Retinal pigment epithelial cell (primary cell): ENCODE data around the gene LEMD1.
A peak's percentile ranks its signal among the peaks of the same experiment; 100 is the strongest.

Experiments used
- DNase-seq: peaks from one replicate; pipeline ENCODE4 v3.0.0-alpha.2; 2010; ENCODE audit warnings: low read depth
- H3K4me3 ChIP-seq: 2 replicates; pipeline ENCODE4 v1.5.1; 2011; ENCODE audit warnings: mild to moderate bottlenecking, low read length, control low read depth, moderate library complexity
- CTCF ChIP-seq: conservative IDR thresholded peaks from 2 replicates; pipeline ENCODE4 v1.5.1; 2011; ENCODE audit warnings: low read depth, low read length, control low read depth, inconsistent platforms

Gene LEMD1

GRCh38 chr1:205451202-205451601, 29.3 kb upstream of the LEMD1 start:
- TF ChIP-seq CTCF, result no peak
- H3K4me3 ChIP-seq, result no peak overlapping the region

GRCh38 chr1:205450448-205450847, 28.6 kb upstream of the LEMD1 start:
- TF ChIP-seq CTCF, result no peak
- H3K4me3 ChIP-seq, result no peak overlapping the region
- DNase-seq, result no peak

More at GRCh38 chr1:205451202-205451601, 29.3 kb upstream of the LEMD1 start:
- no peak for DNase-seq

GRCh38 chr1:205449750-205450443, 28.0 kb upstream of the LEMD1 start:
- peak; percentile 46 for DNase-seq
- peak; percentile 14 for TF ChIP-seq CTCF
- H3K4me3 ChIP-seq, result peak overlapping the region; percentile 57

DNA sequence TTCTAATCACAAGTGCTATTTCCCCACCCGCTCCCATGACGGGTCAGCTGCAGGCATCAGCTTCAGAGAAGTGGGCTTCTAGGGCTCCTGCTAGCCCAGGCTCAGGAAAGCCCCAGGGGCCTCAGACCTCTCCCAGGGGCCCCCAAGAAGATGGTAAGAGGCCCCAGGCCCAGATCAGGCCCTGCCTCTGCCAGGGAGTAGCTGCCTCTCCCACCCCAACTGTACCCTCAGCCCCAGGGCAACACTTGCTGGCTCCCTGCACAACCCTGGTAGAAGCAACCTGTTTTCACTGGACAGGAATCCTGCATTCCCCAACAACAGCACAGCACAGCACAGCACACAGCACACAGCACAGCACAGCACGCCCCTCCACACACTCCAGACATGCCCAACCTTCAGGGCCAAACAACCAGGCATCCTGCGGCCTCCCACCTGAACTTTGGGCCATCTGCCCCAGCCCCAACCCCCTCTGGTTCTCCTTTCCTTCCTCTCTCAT, 27.4 kb upstream of the LEMD1 start:
- no peak for DNase-seq
- peak overlapping the region; percentile 57 for H3K4me3 ChIP-seq
- TF ChIP-seq CTCF, result no peak

DNA sequence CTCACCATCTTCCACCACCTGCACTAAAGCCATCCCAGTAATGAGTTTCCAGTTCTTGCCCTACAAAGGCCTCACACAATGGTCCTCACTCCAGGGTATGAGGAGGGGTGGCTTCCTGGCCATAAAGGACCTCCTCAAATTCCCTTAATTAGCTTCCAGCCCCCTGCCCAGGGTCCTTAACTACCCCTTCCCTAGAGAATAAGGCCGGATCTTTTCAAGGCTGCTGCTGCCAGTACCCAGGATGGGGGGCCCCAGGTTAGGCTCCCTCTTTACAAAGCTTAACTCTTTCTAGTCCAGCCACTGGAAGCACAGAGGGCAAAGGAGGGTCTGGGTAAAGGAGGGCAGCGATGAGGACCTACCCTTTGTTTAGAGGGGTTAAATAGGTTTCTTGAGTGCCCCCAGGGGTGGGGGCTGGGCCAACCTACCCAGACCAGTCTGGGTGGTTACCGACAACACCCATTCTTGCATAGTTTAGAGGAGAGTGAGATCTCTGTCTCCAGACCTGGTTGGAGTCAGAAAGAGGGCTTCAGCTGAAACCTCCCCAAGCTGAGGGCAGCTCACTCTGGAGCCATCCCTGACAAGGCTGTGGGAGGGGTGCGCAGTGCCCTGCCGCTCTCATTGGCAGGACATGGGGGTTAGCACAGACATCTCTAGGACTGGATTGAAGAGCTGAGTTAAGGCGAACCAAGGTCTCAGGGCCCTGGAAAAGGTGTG, 26.8 kb upstream of the LEMD1 start:
- H3K4me3 ChIP-seq, result peak overlapping the region; percentile 57
- DNase-seq, result no peak
- no peak for TF ChIP-seq CTCF

- no peak for DNase-seq
- no peak for TF ChIP-seq CTCF
- peak overlapping the region; percentile 57 for H3K4me3 ChIP-seq
Observed at GRCh38 chr1:205447457-205448341, 25.8 kb upstream of the LEMD1 start.
